Measurements from ENCODE around the gene GPI. TPM values are rescaled to one million over a fixed set of nuclear protein-coding genes. Genes with fewer than 3 reads are reported as not detected.
A peak's percentile ranks its signal among the peaks of the same experiment; 100 is the strongest.

The GPI gene
- total RNA-seq, 1 donor from 2014 or later = 213 TPM

GRCh38 chr19:34337739-34338138 lies 27.3 kb upstream of the GPI start:
- H3K36me3 Mint-ChIP-seq (ENCODE audit: unreplicated experiment) = no peaks in the 10 kb centered on the region
- H3K4me1 Mint-ChIP-seq (ENCODE audit: low read depth, unreplicated experiment) = no peaks in the 10 kb centered on the region
- no peak overlapping the region for H3K4me3 Mint-ChIP-seq (ENCODE audit: unreplicated experiment)
- TF ChIP-seq, protein P1, sequence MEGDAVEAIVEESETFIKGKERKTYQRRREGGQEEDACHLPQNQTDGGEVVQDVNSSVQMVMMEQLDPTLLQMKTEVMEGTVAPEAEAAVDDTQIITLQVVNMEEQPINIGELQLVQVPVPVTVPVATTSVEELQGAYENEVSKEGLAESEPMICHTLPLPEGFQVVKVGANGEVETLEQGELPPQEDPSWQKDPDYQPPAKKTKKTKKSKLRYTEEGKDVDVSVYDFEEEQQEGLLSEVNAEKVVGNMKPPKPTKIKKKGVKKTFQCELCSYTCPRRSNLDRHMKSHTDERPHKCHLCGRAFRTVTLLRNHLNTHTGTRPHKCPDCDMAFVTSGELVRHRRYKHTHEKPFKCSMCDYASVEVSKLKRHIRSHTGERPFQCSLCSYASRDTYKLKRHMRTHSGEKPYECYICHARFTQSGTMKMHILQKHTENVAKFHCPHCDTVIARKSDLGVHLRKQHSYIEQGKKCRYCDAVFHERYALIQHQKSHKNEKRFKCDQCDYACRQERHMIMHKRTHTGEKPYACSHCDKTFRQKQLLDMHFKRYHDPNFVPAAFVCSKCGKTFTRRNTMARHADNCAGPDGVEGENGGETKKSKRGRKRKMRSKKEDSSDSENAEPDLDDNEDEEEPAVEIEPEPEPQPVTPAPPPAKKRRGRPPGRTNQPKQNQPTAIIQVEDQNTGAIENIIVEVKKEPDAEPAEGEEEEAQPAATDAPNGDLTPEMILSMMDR (IDR thresholded peaks at IDR 0.05; ENCODE audit: partially characterized antibody, unreplicated experiment) = no peak
- DNase-seq = no peak
- no peak overlapping the region for H3K27ac Mint-ChIP-seq (ENCODE audit: unreplicated experiment)
- no peaks in the 10 kb centered on the region for H3K27me3 Mint-ChIP-seq (ENCODE audit: unreplicated experiment)
- H3K9me3 Mint-ChIP-seq (ENCODE audit: unreplicated experiment) = peaks cover 3% of the 10 kb centered on the region

DNA sequence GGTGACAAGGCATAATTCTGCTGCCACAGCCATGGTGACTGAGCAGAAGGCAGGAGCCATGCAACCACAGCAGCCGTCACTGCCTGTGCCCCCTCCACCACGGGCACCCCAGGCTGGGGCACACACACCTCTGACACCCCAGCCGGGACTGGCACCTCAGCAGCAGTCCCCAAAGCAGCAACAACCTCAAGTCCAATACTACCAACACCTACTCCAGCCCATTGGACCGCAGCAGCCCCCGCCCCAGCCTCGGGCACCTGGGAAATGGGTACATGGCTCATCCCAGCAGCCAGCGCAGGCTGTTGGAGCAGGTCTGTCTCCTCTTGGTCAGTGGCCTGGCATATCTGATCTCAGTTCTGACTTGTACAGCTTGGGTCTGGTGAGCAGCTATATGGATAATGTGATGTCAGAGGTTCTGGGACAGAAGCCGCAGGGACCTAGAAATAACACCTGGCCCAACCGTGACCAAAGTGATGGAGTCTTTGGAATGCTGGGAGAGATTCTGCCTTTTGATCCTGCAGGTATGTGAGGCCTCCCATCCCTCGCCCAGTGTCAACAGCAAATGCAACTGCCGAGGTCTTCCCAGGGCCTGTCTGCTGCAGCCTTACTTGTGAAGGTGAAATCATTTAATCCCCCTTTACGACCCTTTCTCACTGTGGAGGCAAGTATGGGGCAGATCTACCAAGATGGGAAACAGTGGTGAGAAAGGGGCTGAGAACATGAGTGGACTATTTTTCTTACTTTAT lies 22.9 kb upstream of the GPI start:
- Mint-ChIP-seq H3K36me3 (ENCODE audit: unreplicated experiment) (no peaks in the 10 kb centered on the region), H3K27ac (ENCODE audit: unreplicated experiment) (no peak overlapping the region), H3K27me3 (ENCODE audit: unreplicated experiment) (peaks cover 2% of the 10 kb centered on the region), H3K9me3 (ENCODE audit: unreplicated experiment) (peaks cover 3% of the 10 kb centered on the region), H3K4me1 (ENCODE audit: low read depth, unreplicated experiment) (peaks cover 7% of the 10 kb centered on the region), H3K4me3 (ENCODE audit: unreplicated experiment) (no peak overlapping the region)
- DNase-seq = no peak
- TF ChIP-seq, protein P1 (IDR thresholded peaks at IDR 0.05; ENCODE audit: partially characterized antibody, unreplicated experiment) = no peak

GRCh38 chr19:34343751-34344150 lies 21.2 kb upstream of the GPI start:
- no peak overlapping the region for H3K27ac Mint-ChIP-seq (ENCODE audit: unreplicated experiment)
- H3K4me3 Mint-ChIP-seq (ENCODE audit: unreplicated experiment) = no peak overlapping the region
- TF ChIP-seq, protein P1 (IDR thresholded peaks at IDR 0.05; ENCODE audit: partially characterized antibody, unreplicated experiment) = no peak
- peaks cover 2% of the 10 kb centered on the region for H3K9me3 Mint-ChIP-seq (ENCODE audit: unreplicated experiment)
- H3K4me1 Mint-ChIP-seq (ENCODE audit: low read depth, unreplicated experiment) = peaks cover 7% of the 10 kb centered on the region
- peaks cover 2% of the 10 kb centered on the region for H3K27me3 Mint-ChIP-seq (ENCODE audit: unreplicated experiment)
- DNase-seq = no peak
- H3K36me3 Mint-ChIP-seq (ENCODE audit: unreplicated experiment) = no peaks in the 10 kb centered on the region

DNA sequence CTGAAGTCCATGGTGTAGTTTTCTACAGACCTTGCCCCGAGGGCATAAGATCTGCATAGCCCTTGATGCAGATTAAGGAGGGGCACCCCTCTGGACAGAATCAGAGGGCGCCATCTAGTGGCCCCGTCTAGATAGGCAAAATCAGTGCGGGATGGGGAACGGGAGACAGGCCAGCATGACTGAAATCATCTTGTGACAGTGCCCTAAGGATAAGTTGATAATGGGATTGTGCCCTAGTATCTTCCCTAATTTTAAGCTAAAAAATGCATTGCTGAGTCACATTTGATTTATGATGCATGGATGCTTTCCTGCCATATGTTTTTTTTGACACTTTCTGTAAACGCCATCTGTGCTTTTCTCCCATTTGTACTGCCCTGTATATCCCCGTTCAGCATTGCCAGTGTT lies 19.0 kb upstream of the GPI start:
- TF ChIP-seq, protein P1 (IDR thresholded peaks at IDR 0.05; ENCODE audit: partially characterized antibody, unreplicated experiment) = peak; percentile 82
- Mint-ChIP-seq H3K9me3 (ENCODE audit: unreplicated experiment) (peaks cover 5% of the 10 kb centered on the region), H3K27me3 (ENCODE audit: unreplicated experiment) (peaks cover 11% of the 10 kb centered on the region), H3K27ac (ENCODE audit: unreplicated experiment) (peak overlapping the region; percentile 43), H3K4me1 (ENCODE audit: low read depth, unreplicated experiment) (peaks cover 7% of the 10 kb centered on the region), H3K4me3 (ENCODE audit: unreplicated experiment) (peak overlapping the region; percentile 15), H3K36me3 (ENCODE audit: unreplicated experiment) (peaks cover 11% of the 10 kb centered on the region)
- DNase-seq = peak; percentile 93

GRCh38 chr19:34347561-34348165 lies 17.3 kb upstream of the GPI start:
- Mint-ChIP-seq H3K4me1 (ENCODE audit: low read depth, unreplicated experiment) (peaks cover 7% of the 10 kb centered on the region), H3K27me3 (ENCODE audit: unreplicated experiment) (peaks cover 11% of the 10 kb centered on the region), H3K36me3 (ENCODE audit: unreplicated experiment) (peaks cover 11% of the 10 kb centered on the region), H3K27ac (ENCODE audit: unreplicated experiment) (no peak overlapping the region), H3K4me3 (ENCODE audit: unreplicated experiment) (no peak overlapping the region), H3K9me3 (ENCODE audit: unreplicated experiment) (peaks cover 4% of the 10 kb centered on the region)
- DNase-seq = no peak
- TF ChIP-seq, protein P1 (IDR thresholded peaks at IDR 0.05; ENCODE audit: partially characterized antibody, unreplicated experiment) = no peak

Data from glutamatergic neuron (in vitro differentiated cells).